Left lobe of liver (tissue), 2 donors: ENCODE results near the gene BLMH. TPM values are rescaled to one million over a fixed set of nuclear protein-coding genes. Genes with fewer than 3 reads are reported as not detected.
"Not testable (repeated sequence)": the region's sequence is repeated elsewhere in the genome, so short reads cannot be mapped to it uniquely, and the experiment has no call there.

Source experiments
- ATAC-seq: fragments of 200-7000 bp; cut with Tn5 transposase; one replicate; pipeline ENCODE4 v1.9.1; 2020; ENCODE audit warnings: mild to moderate bottlenecking, moderate library complexity
- DNase-seq: peaks from one replicate; pipeline ENCODE4 v3.0.0-alpha.2; 2020; ENCODE audit warnings: low spot score
- total RNA-seq: library from RNA; stranded (reverse); gene quantifications from one replicate; pipeline ENCODE4 v1.2.1, GENCODE V29; 2021
- donor health status: DM: no; HTN: no; CAD: no; lungs with moderate emphysema.
- donor health status: DM: no; HTN: yes; CAD: no.

Gene BLMH
- total RNA-seq, 1 donor from 2014 or later: 8.1 TPM

DNA sequence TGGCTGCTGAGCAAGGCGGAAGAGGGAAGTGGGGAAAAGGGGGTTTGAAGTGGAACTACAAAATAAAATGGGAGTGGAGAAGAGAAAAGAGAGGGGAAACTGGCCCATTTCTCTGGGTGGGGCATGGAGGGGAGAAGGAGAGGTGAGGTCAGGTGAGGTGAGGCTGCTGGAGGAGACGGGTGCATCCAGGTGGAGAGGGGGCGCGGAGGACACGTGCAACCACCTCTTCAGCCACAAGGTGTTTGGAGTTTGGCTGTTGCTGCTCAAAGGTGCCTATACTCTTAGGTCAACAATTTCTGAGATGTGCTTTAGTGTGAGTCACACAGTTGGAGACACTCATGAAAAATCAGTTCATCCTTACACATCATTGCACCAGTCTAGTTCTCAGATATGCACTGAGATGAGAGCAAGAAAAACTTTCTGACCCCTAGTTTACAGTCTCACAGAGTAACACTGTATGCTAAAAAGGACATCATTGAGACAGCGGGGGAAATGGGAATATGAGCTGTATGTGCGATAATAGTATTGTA is 61.1 kb downstream of the BLMH start:
- no peak for DNase-seq
- ATAC-seq: no peak

DNA sequence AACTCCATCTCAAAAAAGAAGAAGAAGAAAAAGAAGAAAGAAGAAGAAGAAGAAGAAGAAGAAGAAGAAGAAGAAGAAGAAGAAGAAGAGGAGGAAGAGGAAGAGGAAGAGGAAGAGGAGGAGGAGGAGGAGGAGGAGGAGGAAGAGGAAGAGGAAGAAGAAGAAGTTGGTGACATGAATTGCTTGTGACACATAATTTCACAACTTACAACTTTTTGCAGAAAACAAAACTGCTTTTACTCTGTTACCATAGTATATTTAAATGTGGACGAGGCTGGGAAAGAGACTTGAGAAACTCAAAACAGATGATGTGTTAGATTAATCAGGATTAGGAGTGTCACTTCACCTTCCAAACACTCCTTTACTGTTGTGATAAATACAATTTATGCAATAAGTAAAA is 61.7 kb downstream of the BLMH start:
- not testable (repeated sequence) for ATAC-seq, DNase-seq

DNA sequence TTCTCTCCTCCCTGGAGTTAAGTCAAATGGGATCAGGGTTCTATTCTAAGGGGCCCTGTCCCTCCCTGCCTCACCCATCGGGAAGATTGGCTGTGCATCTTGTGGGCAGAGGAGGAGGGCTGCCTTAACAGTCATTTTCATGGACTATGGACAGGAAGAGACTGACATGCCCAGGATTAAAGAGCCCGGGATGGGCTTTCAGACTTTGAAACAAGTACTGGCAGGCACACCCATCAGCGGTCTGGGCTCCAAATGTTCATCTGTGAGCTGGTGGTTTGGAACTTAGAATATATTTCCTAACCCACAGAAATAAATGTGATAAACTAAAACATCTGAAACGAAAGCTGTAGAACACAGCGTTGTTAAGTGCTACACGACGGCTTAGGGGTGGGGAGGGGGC is 62.7 kb downstream of the BLMH start:
- no peak for ATAC-seq

DNA sequence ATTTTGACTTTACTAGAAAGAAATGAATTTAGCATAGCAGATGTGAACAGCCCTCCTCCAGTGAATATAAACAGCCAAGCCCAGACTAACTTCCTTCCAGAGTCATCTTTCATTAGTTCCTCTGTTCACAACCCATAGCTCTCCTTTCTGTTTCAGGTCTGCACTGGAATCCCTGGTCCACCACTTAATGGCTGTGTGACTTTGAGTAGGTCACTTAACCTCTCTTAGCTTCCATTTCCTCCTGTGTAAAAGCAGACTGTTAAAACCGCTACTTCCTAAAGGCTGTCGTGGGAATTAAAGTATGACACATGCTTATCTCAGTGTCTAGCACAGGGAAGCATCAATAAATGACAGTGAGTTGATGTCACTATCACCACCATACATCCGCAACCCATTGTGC is 63.7 kb downstream of the BLMH start:
- ATAC-seq: no peak
- no peak for DNase-seq

More for the DNA sequence above, 62.7 kb downstream of the BLMH start:
- DNase-seq: no peak

DNA sequence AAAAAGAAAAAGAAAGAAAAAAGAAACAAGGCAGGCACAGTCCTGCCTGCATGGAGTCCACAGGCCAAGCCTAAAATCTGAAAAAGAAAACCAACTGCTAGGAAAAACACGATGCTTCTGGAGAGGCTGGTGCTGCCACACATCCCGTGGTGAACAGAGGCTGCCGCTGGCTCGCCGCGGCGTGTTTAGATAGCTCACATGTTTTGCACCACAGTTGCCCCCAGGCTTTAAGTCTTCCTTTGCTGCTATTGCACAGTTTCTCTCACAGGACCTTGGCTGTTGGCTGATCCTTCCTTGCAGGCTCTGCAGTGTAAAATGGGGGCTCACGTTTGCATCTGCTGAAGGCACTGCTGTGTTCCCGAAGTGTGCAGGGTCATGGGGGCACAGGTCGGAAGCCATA is 64.9 kb downstream of the BLMH start:
- no peak for DNase-seq
- ATAC-seq: no peak

DNA sequence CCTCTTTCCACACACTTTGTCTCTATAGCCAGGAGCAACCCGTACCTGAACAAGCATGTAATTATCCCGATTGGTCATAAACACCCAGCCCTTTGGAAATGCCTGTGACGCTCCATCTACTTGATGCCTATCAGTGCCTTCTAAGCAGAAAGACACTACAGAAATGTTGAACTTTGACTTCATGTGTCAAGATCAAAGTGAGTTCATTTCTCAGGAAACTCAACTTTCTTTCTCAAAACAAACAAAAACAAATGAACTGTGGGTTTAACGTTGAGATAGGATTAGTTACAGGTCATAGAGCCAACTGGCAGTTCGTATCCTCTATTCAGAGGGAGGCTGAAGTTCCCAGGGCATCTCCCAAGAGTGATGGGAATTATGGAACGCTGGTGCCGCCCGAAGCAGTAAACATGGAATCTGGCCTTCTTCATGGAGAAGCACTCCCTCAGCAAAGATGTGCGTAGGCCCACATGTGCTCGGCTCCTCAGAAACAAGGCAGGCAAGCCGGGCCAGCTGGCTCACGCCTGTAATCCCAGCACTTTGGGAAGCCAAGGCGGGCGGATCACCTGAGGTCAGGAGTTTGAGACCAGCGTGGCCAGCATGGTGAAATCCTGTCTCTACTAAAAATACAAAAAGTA is 65.7 kb downstream of the BLMH start:
- no peak for DNase-seq

DNA sequence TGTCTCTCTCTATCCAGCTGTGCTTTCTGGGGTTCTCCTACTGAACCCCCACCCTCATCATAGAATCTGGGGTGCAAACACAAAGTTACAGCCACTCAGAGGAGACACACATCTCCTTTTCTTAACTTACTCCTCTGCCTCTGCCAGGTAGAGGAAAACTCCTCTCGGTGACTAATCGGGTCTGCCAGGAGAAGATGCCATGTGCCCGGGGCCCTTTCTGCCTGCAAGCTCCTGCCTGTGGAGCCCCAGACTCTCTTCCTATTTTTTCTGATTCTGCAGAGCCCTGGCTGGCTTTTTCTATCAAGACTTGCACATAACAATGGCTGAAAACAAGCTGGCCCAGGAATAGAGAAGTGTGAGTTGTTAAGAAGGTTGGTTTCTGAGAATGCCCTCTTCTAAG is 66.6 kb downstream of the BLMH start:
- ATAC-seq: no peak

More for the DNA sequence above, 65.7 kb downstream of the BLMH start:
- ATAC-seq: no peak

DNA sequence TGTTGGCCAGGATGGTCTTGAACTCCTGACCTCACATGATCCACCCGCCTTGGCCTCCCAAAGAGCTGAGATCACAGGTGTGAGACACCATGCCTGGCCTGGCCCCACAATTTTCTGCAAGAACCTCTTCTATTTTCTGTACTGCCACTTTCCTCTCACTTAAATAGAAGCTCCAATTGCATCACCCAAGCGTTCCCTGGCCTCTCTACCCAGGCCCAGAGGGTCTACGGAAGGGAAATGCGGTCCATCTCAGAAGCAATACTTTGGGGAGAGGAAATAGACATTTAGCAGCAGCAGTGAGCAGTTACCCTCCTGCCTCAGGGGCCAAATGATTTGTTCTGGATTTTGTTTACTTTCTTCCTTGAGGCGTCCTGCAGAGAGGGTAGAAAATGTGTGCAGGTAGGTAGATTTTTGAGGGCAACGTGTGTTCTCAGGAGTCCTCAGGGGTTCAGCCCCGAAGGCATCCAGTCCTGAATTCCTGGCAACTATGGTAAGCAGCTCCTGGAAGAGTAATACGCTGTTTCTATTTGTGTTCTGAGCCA is 67.3 kb downstream of the BLMH start:
- ATAC-seq (no peak), DNase-seq (no peak)

More for the DNA sequence above, 66.6 kb downstream of the BLMH start:
- no peak for DNase-seq

DNA sequence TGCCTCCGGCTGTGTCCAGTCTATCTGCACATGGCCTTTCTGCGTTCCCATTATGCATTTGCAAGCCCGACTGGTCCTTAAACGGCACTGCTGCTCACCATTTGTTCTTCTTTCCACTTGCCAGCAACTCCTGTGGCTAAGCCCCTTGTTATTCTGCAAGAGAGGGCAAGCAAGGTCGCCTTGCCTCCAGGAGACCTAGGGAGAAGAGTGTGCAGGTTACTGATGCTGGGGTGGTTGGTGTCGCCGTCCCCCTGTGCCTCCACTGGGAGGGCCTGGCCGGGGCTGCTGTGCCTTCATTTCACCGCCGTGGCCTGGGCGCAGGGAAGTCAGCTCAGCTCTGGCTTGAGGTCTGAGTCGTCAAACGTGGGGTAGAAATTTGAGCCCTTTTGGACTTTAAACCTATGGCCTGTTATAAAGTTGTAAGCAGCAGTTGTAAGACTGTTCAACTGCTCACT is 69.0 kb downstream of the BLMH start:
- DNase-seq (no peak), ATAC-seq (no peak)

DNA sequence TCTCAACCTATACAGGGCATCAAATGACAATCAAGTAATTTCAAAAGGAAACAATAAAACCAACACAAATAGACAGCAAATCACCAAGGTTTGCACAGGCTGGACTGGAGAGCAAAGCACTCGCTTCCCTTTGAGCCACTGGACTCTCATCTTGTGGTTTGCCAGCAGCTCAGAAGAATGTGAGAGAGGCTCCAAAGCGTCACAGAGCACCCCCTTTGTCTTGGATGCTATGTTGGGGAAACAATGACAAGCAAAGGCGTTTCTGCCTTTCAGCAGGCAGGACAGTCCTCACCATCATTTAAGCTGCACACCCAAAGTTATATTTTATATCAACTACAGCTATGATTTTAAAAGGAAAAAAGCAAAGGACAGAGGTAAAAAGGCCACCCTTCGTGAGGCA is 69.5 kb downstream of the BLMH start:
- ATAC-seq: no peak
- no peak for DNase-seq

DNA sequence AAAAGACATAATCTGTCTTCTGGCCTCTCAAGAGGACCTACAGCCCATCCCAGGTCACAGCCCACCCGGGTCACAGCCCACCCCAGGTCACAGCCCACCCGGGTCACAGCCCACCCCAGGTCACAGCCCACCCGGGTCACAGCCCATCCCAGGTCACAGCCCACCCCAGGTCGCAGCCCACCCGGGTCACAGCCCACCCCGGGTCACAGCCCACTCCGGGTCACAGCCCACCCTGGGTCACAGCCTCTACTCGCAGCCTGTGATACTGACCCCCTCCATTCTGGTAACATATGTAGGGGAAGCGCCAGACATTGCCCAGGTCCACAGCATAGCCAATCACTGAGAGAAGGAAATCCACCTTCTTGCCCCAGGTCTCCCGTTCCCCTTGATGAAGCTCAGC is 70.4 kb downstream of the BLMH start:
- no peak for ATAC-seq
- no peak for DNase-seq

DNA sequence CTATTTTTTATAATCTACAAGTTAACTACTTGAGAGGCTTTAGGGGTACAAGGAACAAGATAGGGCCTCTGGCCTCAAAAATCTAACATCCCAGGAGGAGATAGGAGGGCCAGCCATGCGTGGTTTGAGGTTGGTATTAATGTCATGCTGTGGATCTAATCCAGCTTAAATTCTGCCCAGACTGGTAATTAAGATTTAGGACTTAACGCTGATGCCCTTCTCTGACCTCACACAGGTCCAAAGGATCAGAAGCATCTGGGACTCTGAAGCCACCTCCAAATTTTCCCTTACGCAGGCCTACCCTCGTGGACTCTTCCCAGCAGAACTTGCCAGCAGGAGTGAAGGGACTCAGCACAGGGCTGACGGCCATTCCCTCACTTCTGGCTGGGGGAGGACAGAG is 71.3 kb downstream of the BLMH start:
- DNase-seq: no peak
- no peak for ATAC-seq

DNA sequence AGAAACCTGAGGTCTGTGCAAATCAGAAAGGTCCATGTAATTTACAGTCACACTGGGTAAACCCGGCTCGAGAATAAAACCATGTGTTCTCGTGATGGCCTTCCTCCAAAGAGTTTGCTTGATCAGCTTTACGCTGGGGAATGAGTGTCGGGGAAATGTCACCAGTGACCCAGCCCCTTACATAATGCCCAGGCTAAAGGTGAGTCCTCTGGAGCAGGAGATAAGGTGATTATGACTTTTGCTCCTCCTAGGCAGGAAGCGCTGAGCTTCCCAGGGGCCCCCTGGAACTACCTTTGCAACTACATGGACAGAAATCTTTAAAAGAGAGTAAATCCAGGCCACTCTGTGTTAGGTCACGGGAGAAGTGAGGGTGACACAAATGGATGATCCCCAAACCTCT is 71.9 kb downstream of the BLMH start:
- peak; percentile 69 for DNase-seq
- ATAC-seq: peak; percentile 92

DNA sequence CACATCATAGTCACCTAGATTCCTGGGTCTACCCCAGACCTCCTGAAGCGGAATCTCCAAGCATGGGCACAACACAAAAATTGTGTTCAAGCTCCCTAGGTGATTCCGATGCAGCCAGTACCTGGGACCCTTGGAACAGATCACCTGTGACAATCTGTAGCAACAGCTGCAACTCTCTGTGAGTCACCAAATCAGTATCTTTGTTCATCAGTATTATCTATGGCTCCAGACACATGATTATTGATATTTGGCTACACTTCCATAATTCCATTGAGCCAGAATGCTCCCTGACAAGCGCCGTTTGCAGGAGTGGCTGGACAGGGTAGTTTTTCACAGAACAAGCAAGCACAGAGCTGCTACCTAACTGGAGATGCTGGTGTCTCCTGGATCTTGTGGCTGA is 72.4 kb downstream of the BLMH start:
- no peak for ATAC-seq
- no peak for DNase-seq

DNA sequence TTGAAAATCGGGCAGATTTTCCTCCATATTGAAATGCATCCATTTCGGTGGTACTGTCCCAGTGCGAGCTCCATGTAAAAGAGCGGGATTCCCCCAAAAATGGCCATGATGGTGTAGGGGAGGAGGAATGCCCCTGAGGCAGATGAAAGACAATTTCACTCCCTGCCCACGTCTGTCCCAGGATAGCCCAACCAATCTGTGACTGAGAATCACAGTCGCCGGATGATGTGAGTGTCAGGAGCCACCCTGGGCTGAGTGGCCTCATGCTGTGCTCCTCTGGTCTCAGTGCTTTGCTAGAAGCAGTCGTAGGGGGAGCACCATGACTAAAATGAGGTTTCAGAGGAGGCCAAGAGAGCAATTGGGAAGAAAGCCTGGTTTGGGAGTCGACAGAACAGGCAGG is 72.9 kb downstream of the BLMH start:
- DNase-seq (no peak), ATAC-seq (no peak)

DNA sequence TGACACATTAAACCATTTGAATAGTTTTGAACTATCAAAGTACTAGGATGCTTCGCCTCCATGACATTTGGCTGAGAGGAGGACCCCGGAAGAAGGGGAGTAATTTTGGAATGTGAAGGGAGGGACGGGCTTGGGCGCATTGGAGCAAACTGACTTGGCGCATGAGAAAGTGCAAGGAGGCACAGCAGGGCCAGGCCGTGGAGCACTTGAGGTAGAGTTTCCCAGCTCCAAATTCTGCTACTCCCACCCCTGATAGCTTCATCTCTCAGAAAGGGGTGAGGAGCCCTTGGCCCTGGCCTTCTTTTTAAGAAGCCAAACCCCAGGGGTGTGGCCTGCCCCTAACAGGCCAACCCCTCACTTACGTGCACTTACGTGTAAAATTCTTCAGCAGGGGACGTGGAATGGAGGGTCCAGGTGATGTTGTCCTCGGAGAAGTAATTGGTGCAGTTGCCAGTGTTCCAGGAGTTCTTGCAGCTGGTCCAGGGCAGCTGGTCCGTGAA is 73.9 kb downstream of the BLMH start:
- DNase-seq: no peak

DNA sequence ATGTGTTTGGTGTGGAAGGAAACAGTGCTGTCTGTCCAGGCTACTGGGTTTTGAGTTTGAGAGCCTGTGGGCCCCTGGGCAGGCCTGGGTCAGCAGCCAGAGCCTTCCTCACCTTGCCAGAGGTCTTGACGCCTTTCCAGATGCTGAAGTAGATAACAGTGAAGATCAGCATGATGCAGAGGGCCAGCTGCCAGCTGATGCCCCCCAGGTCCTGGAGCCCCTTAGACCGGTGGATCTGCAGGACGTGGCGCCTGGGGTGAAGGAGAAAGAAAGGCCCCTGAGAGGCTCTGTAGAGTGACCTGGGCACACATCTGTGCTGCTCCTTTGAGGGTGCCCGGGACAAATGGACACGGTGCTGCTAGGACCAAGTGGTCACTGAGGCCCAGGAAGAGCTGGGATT is 74.7 kb downstream of the BLMH start:
- ATAC-seq: no peak
- DNase-seq: no peak

More for the DNA sequence above, 73.9 kb downstream of the BLMH start:
- no peak for ATAC-seq

DNA sequence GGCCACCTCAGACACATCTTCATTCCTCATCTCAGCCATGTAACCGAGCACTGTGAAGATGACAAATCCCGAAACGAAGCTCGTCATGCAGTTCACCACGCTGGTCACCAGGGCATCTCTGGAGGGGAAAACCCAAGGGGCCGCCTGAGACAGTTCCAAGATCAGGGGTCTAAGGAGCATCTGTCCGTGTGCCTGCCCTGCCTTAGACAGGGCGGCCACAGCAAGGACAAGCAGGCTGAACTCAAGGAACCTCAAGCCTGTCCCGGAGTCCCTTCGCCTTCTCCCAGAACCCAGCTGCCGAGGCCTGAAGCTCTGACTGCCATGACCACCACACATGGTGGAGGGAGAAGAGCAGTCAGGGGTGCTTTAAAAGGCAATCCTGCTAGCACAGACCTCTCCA is 79.0 kb downstream of the BLMH start:
- ATAC-seq (no peak), DNase-seq (no peak)

DNA sequence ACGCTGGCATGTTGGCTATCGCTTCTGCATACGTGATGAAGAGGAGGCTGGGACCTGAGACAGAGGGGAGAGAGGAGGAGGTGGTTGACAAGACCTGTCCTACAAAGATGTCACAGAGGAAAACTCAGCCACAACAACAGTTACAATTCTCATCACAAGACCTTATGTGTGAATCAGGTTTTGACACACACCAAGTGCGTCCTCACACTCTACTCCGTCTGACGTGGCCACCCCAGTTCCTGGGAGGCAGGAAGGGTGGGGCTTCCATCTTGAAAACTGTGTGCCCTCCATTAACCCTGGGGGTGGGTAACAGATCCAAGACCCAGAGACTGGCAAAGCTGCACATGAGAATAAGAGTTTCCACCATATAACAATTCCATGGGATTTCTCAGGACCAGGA is 80.4 kb downstream of the BLMH start:
- no peak for ATAC-seq
- DNase-seq: no peak

DNA sequence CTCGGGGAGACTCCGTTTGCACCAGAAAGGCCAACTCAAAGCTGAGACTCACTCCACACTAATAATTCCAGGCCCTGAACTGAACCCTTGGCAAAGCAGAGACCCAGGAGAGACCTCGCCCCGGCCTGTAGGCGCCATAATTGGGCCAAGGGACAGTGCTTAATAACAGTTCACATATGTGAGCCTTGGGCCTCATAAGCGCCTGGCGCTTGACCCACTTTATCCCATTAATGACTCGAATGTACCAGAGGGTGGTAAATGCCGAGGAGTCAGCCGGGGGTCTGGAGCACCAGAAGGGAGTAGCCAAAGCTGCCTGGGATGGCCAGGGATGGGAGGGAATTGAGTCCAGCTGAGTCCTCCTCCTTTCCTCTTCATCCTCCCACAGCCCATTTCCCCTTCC is 80.8 kb downstream of the BLMH start:
- ATAC-seq (no peak), DNase-seq (no peak)

DNA sequence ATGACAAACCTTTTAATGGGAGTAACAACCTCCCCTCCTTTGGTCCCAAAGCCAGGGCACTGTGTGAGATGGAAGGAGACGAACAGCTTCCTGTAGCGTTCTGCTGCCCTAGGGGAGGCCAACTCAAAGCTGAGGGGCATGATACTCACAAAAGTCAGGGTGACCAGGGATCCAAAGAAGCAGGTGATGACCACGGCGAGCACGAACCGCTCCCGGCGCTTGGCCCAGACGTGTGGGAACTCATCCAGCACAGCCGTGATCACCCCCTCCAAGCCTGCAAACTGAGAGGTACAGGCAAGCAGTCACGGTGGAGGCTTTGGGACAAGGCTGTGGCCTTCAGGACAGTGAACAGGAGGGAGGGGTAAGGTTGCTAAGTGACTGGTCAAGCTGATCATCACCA is 81.4 kb downstream of the BLMH start:
- DNase-seq (no peak), ATAC-seq (no peak)

DNA sequence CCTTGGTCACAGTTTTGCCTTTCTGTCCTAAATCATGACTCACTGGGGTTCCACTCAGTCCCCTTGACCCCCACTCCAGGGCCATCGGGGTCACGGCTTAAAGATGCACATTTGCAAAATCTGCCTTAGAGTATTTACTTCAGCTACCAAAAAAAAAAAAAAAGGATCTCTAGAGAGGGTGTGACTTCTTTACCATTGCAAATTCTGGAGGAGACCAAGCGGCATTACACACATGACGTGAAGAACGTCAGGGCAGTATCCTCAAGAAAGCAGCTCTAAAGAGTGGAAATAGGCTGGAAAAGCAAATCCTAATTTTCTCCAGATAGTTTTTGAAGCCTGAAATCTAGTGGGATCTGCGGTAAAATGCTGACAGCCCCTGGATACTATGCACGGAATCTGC is 81.8 kb downstream of the BLMH start:
- ATAC-seq (no peak), DNase-seq (no peak)

DNA sequence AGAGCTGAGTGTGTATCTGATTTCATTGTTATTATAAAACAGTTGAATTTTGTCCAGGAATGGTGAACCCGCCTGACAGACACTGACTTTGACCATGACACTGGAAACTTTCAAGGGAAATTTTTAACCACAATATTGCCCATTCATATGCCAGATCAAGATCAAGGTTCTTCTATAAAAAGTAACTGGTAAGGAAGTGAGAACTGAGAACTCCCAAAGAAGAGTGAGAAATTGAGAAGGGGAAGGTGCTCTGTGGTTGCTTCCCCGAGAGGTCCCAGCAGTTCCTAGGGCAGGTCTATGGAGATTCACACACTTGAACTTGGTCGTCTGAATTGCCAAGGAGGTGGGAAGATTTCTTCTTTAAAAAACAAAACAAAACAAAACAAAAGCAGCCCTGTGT is 83.5 kb downstream of the BLMH start:
- ATAC-seq (no peak), DNase-seq (no peak)
